Right lobe of liver (tissue), 6 donors: Measurements from ENCODE around the gene SCGB1A1. TPM values are rescaled to one million over a fixed set of nuclear protein-coding genes. Genes with fewer than 3 reads are reported as not detected.

Experiments
- ATAC-seq, 4 donors: fragments of 200-7000 bp; cut with Tn5 transposase; one replicate each; pipeline ENCODE4 v1.9.1; 2020; ENCODE audit warnings: mild to moderate bottlenecking in 4 of 4, moderate library complexity in 4 of 4
- DNase-seq, 3 donors: peaks; one replicate each; pipeline ENCODE4 v3.0.0-alpha.2; 2020
- H3K27ac ChIP-seq, 3 donors: fragments of 200-600 bp; one replicate each; pipeline ENCODE4 v1.8.0; 2022
- H3K27me3 ChIP-seq, 2 donors: fragments of 200-600 bp; one replicate each; pipeline ENCODE4 v1.8.0; 2022
- H3K36me3 ChIP-seq, 4 donors: fragments of 200-600 bp; sonication (generic) in 1 of 4; one replicate each; pipeline versions ENCODE4 v1.5.1 to v1.8.0; 2017 to 2022; ENCODE audit warnings: control low read depth in 1 of 4
- H3K4me1 ChIP-seq, 4 donors: fragments of 200-600 bp; sonication (generic) in 1 of 4; one replicate each; pipeline versions ENCODE4 v1.5.1 to v1.8.0; 2017 to 2022; ENCODE audit warnings: control low read depth in 1 of 4
- H3K4me3 ChIP-seq, 3 donors: fragments of 200-600 bp; one replicate each; pipeline ENCODE4 v1.8.0; 2022
- H3K9me3 ChIP-seq, 4 donors: fragments of 200-600 bp; sonication (generic) in 1 of 4; one replicate each; pipeline versions ENCODE4 v1.5.1 to v1.8.0; 2017 to 2022; ENCODE audit warnings: control low read depth in 1 of 4
- CTCF ChIP-seq, 4 donors: fragments of 200-600 bp in 3 of 4; fragments of 450-650 bp in 1 of 4; IDR thresholded peaks; one replicate each; pipeline versions ENCODE4 v1.5.1 to v1.8.0; 2016 to 2022; ENCODE audit warnings: antibody characterized with exemption in 4 of 4, mild to moderate bottlenecking in 2 of 4
- POLR2A ChIP-seq: fragments of 450-650 bp; IDR thresholded peaks from one replicate; pipeline ENCODE4 v1.6.1; 2017; ENCODE audit warnings: antibody characterized with exemption, mild to moderate bottlenecking
- WGBS: methylation state at CpG from one replicate; pipeline ENCODE4 v1.1.6; 2018; ENCODE audit warnings: low coverage, low lambda C conversion rate; ENCODE audit not compliant: insufficient coverage; ENCODE audit errors: missing lambda C conversion rate; 5-methylcytosine and 5-hydroxymethylcytosine counted together
- intact Hi-C, 2 donors: fragments of 100-400 bp; cut with DNase I; formaldehyde crosslinking; loops; one replicate each; pipeline versions ENCODE4 v1.11.2 to v1.14.1; 2022
- total RNA-seq, 6 experiments: library from RNA; depleted of rRNA in 2 of 6; stranded (reverse); fragments of >200 nt in 2 of 6; fragmentation: NEBNext Ultra II Directional in 3 of 6; extraction: Animal tissue kit (Norgen Biotek cat#: 25700) in 3 of 6; gene quantifications; one replicate each; pipeline versions ENCODE4 v1.1.0 to v1.2.4, GENCODE V29; 2016 to 2023
- donor health status: DM: no; HTN: yes; CAD: no.
- donor health status: DM: no; HTN: no; CAD: no.
- donor health status: DM: no; HTN: no; CAD: no.
- donor health status: DM: no; HTN: yes; CAD: no.
- donor health status: DM: no; HTN: yes; CAD: no.

The SCGB1A1 gene
- total RNA-seq, 6 experiments from 2014 or later, result not detected

DNA sequence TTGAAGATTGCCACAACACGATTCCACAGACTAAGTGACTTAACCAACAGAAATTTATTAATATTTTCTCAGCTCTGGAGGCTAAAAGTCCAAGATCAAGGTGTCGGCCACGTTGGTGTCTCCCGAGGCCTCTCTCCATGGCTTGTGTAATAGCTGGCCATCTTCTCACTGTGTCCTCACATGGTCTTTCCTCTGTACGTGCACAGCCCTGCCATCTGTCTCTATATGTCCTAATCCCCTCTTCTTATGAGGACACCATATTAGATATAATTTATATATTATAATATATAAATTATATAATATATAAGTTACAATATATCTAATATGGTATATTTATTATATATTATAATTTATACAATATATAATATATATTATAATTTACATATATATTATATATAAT is 25.1 kb upstream of the SCGB1A1 start:
- no peak for TF ChIP-seq POLR2A
- TF ChIP-seq CTCF (IDR thresholded peaks at IDR 0.05), result peak in 1 of 4 donors; percentile 2
- no peaks in the 10 kb centered on the region for H3K9me3 ChIP-seq
- intact Hi-C loops, result no loop called here
- H3K36me3 ChIP-seq, result no peaks in the 10 kb centered on the region
- H3K4me1 ChIP-seq, result peaks cover 0 to 13% (median 6%) of the 10 kb centered on the region in 4 donors
- no peak for ATAC-seq
- no peak overlapping the region for H3K27ac ChIP-seq
- DNase-seq, result no peak
- no peak overlapping the region for H3K4me3 ChIP-seq
- no peaks in the 10 kb centered on the region for H3K27me3 ChIP-seq
- 55% methylated on average over 5 of the region's 5 CpGs for WGBS

DNA sequence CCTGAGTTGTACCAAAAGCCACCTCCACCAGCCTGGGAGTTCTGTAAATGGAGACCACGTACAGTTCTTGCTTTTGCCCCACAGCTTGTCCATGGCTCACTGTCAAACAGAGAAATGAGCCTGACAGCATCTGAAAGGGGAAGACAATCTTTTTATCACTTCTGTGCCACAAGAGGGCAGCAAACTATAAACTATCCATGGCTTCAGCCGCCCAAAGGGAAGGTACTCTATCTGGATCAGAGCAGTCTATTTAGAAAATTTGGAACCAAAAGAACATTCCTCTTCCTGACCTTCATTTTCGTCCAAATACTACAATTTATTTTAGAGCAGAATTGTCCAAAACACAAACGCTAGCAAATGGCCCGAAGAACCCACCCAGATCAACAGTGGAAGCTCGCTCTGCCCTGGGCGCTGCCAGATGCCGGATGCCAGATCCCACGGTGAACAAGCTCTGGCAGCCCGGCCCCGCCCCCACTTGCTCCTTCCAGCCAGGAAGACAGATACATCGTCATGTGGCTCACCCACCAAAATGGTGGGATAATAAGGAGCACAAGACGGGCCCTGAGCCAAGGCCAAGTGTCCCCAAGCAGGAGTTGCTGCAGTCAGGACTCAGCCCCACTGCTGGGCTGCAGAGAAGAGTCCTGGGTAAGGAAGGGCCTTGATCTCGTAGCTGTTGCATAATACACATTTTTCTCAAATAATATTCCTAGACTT is 23.9 kb upstream of the SCGB1A1 start:
- Histone ChIP-seq H3K27me3 (no peaks in the 10 kb centered on the region), H3K27ac (no peak overlapping the region), H3K4me1 (peaks cover 0 to 13% (median 6%) of the 10 kb centered on the region in 4 donors), H3K36me3 (no peaks in the 10 kb centered on the region), H3K9me3 (no peaks in the 10 kb centered on the region), H3K4me3 (peak overlapping the region in 2 of 3 donors; percentile 38)
- DNase-seq (peak; percentile 76 to 79 (median 78)), ATAC-seq (peak; percentile 85 to 94 (median 90))
- TF ChIP-seq CTCF (IDR thresholded peaks at IDR 0.05), result peak; percentile 69 to 75 (median 73)
- TF ChIP-seq POLR2A, result no peak
- intact Hi-C loops, result no loop called here
- WGBS, result 9% methylated on average over 14 of the region's 14 CpGs

- H3K27ac ChIP-seq, result no peak overlapping the region
- intact Hi-C loops, result no loop called here
- H3K4me3 ChIP-seq, result no peak overlapping the region
- H3K4me1 ChIP-seq, result peaks cover 0 to 13% (median 6%) of the 10 kb centered on the region in 4 donors
- H3K9me3 ChIP-seq, result no peaks in the 10 kb centered on the region
- no peak for TF ChIP-seq CTCF (IDR thresholded peaks at IDR 0.05)
- no peak for TF ChIP-seq POLR2A
- no peak for ATAC-seq
- H3K36me3 ChIP-seq, result no peaks in the 10 kb centered on the region
- no peak for DNase-seq
- WGBS, result 83% methylated on average over 10 of the region's 10 CpGs
- no peaks in the 10 kb centered on the region for H3K27me3 ChIP-seq
Observed at GRCh38 chr11:62395885-62396551, 22.8 kb upstream of the SCGB1A1 start.

- ATAC-seq (peak; percentile 53 to 72 (median 64)), DNase-seq (peak in 2 of 3 donors; percentile 35 to 75)
- Histone ChIP-seq H3K9me3 (no peaks in the 10 kb centered on the region), H3K4me1 (peaks cover 0 to 13% (median 6%) of the 10 kb centered on the region in 4 donors), H3K27me3 (no peaks in the 10 kb centered on the region), H3K27ac (peak overlapping the region in 1 of 3 donors; percentile 41), H3K4me3 (no peak overlapping the region), H3K36me3 (no peaks in the 10 kb centered on the region)
- WGBS, result 45% methylated on average over 21 of the region's 22 CpGs
- intact Hi-C loops, result no loop called here
- TF ChIP-seq CTCF (IDR thresholded peaks at IDR 0.05), result no peak
- no peak for TF ChIP-seq POLR2A
Observed at GRCh38 chr11:62398011-62398994, 20.5 kb upstream of the SCGB1A1 start.
